Liver (tissue), 9 donors: ENCODE results near the gene MEGF6. TPM values are rescaled to one million over a fixed set of nuclear protein-coding genes. Genes with fewer than 3 reads are reported as not detected.

Experiments used
- DNase-seq: peaks from one replicate; pipeline ENCODE4 v3.0.0-alpha.2; 2017; ENCODE audit warnings: low spot score
- H3K27ac ChIP-seq, 2 donors: one replicate each; pipeline ENCODE4 v1.7.0; 2013; ENCODE audit warnings: inconsistent platforms in 2 of 2, low read length in 2 of 2, control low read depth in 1 of 2, low read depth in 1 of 2, mild to moderate bottlenecking in 1 of 2
- H3K27me3 ChIP-seq, 4 donors: one replicate each; pipeline versions ENCODE4 v1.6.1 to v1.7.0; 2013; ENCODE audit warnings: low read length in 3 of 4, inconsistent platforms in 1 of 4, mild to moderate bottlenecking in 1 of 4, moderate library complexity in 1 of 4; ENCODE audit not compliant: control insufficient read depth in 4 of 4, insufficient read depth in 4 of 4
- H3K36me3 ChIP-seq, 4 donors: one replicate each; pipeline versions ENCODE4 v1.6.1 to v1.7.0; 2013; ENCODE audit warnings: low read length in 3 of 4, mild to moderate bottlenecking in 3 of 4, low read depth in 1 of 4, moderate library complexity in 1 of 4; ENCODE audit not compliant: control insufficient read depth in 4 of 4, insufficient read depth in 3 of 4
- H3K4me1 ChIP-seq, 4 donors: one replicate each; pipeline versions ENCODE4 v1.6.1 to v1.7.0; 2013; ENCODE audit warnings: low read length in 3 of 4, mild to moderate bottlenecking in 3 of 4, moderate library complexity in 1 of 4; ENCODE audit not compliant: control insufficient read depth in 4 of 4, insufficient read depth in 4 of 4
- H3K4me3 ChIP-seq, 3 donors: one replicate each; pipeline versions ENCODE4 v1.6.1 to v1.7.0; 2013; ENCODE audit warnings: low read length in 3 of 3, control low read depth in 1 of 3, low read depth in 1 of 3, mild to moderate bottlenecking in 1 of 3
- H3K9ac ChIP-seq, 2 donors: one replicate each; pipeline ENCODE4 v1.7.0; 2013; ENCODE audit warnings: low read length in 2 of 2, mild to moderate bottlenecking in 2 of 2, moderate library complexity in 2 of 2, control low read depth in 1 of 2, low read depth in 1 of 2
- H3K9me3 ChIP-seq, 4 donors: one replicate each; pipeline versions ENCODE4 v1.6.1 to v1.7.0; 2013; ENCODE audit warnings: low read length in 3 of 4; ENCODE audit not compliant: control insufficient read depth in 4 of 4
- CTCF ChIP-seq: fragments of 150-350 bp; IDR thresholded peaks from 2 replicates; pipeline ENCODE4 v1.5.1; 2017; ENCODE audit warnings: improper control_type of control experiment, low read depth, low read length; ENCODE audit not compliant: missing input control
- EGR1 ChIP-seq, 2 donors: IDR thresholded peaks; 2 replicates each; pipeline ENCODE4 v1.6.1; 2016 to 2018; ENCODE audit warnings: antibody characterized with exemption in 2 of 2, low read depth in 2 of 2
- FOXA1 ChIP-seq: IDR thresholded peaks from 2 replicates; pipeline ENCODE4 v1.6.1; 2016; ENCODE audit warnings: antibody characterized with exemption
- FOXA2 ChIP-seq: IDR thresholded peaks from 2 replicates; pipeline ENCODE4 v1.6.1; 2016; ENCODE audit warnings: antibody characterized with exemption
- GABPA ChIP-seq, 2 donors: IDR thresholded peaks in 1 of 2; conservative IDR thresholded peaks in 1 of 2; 2 replicates each; pipeline ENCODE4 v1.6.1; 2016; ENCODE audit warnings: antibody characterized with exemption in 2 of 2, mild to moderate bottlenecking in 1 of 2, moderate library complexity in 1 of 2
- HNF4A ChIP-seq, 2 donors: conservative IDR thresholded peaks; 2 replicates each; pipeline ENCODE4 v1.6.1; 2016; ENCODE audit warnings: antibody characterized with exemption in 2 of 2, mild to moderate bottlenecking in 2 of 2
- HNF4G ChIP-seq: IDR thresholded peaks from 2 replicates; pipeline ENCODE4 v1.6.1; 2016; ENCODE audit warnings: antibody characterized with exemption
- JUND ChIP-seq, 2 donors: IDR thresholded peaks; 2 replicates each; pipeline ENCODE4 v1.6.1; 2016; ENCODE audit warnings: antibody characterized with exemption in 2 of 2
- NR2F2 ChIP-seq: IDR thresholded peaks from 2 replicates; pipeline ENCODE4 v1.6.1; 2016; ENCODE audit warnings: antibody characterized with exemption
- RAD21 ChIP-seq, 2 donors: IDR thresholded peaks; 2 replicates each; pipeline ENCODE4 v1.6.1; 2016; ENCODE audit warnings: antibody characterized with exemption in 2 of 2, mild to moderate bottlenecking in 2 of 2
- REST ChIP-seq: IDR thresholded peaks from 2 replicates; pipeline ENCODE4 v1.6.1; 2016; ENCODE audit warnings: antibody characterized with exemption, mild to moderate bottlenecking
- RXRA ChIP-seq, 2 donors: IDR thresholded peaks; 2 replicates each; pipeline ENCODE4 v1.6.1; 2017 to 2018; ENCODE audit warnings: antibody characterized with exemption in 2 of 2, mild to moderate bottlenecking in 1 of 2
- SP1 ChIP-seq: IDR thresholded peaks from 2 replicates; pipeline ENCODE4 v1.6.1; 2018; ENCODE audit warnings: antibody characterized with exemption, mild to moderate bottlenecking
- TAF1 ChIP-seq: conservative IDR thresholded peaks from 2 replicates; pipeline ENCODE4 v1.6.1; 2016; ENCODE audit warnings: antibody characterized with exemption, mild to moderate bottlenecking
- YY1 ChIP-seq: IDR thresholded peaks from 2 replicates; pipeline ENCODE4 v1.6.1; 2016; ENCODE audit warnings: antibody characterized with exemption, mild to moderate bottlenecking
- WGBS: extraction: QIAGEN DNeasy Blood & Tissue Kit; methylation state at CpG from one replicate; pipeline ENCODE4 v1.1.7; 2013; 5-methylcytosine and 5-hydroxymethylcytosine counted together
- polyA plus RNA-seq, 2 donors: library from polyadenylated mRNA; stranded (reverse) in 1 of 2; unstranded in 1 of 2; fragments of 200-250 nt in 1 of 2; fragments of >200 nt in 1 of 2; fragmentation: Nextera tagmentation in 1 of 2; extraction: Ambion mirVana in 1 of 2; gene quantifications; one replicate each; pipeline versions ENCODE4 v1.2.1 to v1.2.3, GENCODE V29; 2013 to 2015
- total RNA-seq, 2 donors: library from RNA; depleted of rRNA; stranded (reverse); fragments of >200 nt; gene quantifications; one replicate each; pipeline ENCODE4 v1.2.3, GENCODE V29; 2014
- TF ChIP-seq, protein P1 (sequence below): IDR thresholded peaks from 2 replicates; pipeline ENCODE4 v1.6.1; 2016; ENCODE audit warnings: antibody characterized with exemption
- TF ChIP-seq, protein P2 (sequence below): IDR thresholded peaks from 2 replicates; pipeline ENCODE4 v1.6.1; 2016; ENCODE audit warnings: antibody characterized with exemption
- TF ChIP-seq, protein P3 (sequence below): IDR thresholded peaks from 2 replicates; pipeline ENCODE4 v1.6.1; 2016; ENCODE audit warnings: antibody characterized with exemption
- donor health status: healthy.
- donor health status: healthy.
- donor health status: healthy.
- donor health status: healthy.
- donor health status: healthy.

The MEGF6 gene
- total and polyA plus RNA-seq, 4 donors, result 1.3 to 11.0 (median 4.0) TPM

DNA sequence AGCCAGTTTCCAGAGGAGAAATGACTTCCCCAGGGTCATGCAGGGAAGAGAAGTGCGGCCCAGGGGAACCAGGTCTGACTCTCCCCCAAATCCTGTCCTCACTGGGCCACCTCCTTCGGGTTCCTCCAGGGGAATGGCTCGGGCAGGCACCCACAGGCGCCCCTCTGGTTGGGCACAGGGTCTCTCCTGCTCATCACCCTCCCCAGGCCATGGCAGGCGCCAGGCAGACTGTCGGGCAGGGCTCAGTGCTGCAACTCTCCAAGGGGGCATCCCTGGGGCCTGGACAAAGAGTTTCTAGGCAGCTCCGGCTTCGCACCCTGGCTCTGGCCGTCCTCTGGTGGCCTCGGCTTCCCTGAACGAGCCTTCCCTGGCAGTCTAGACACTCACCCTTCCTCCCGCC, 75.6 kb downstream of the MEGF6 start:
- no peak overlapping the region for H3K9ac ChIP-seq
- no peak for DNase-seq
- no peak overlapping the region for H3K4me3 ChIP-seq
- H3K9me3 ChIP-seq, result no peaks in the 10 kb centered on the region
- H3K4me1 ChIP-seq, result peaks cover under 1 to 5% (median 3%) of the 10 kb centered on the region in 4 donors
- H3K27ac ChIP-seq, result no peak overlapping the region
- no peaks in the 10 kb centered on the region for H3K27me3 ChIP-seq
- H3K36me3 ChIP-seq, result peaks cover 0 to 1% (median 0%) of the 10 kb centered on the region in 4 donors
- 87% methylated on average over 12 of the region's 12 CpGs for WGBS
- TF ChIP-seq, protein P1, sequence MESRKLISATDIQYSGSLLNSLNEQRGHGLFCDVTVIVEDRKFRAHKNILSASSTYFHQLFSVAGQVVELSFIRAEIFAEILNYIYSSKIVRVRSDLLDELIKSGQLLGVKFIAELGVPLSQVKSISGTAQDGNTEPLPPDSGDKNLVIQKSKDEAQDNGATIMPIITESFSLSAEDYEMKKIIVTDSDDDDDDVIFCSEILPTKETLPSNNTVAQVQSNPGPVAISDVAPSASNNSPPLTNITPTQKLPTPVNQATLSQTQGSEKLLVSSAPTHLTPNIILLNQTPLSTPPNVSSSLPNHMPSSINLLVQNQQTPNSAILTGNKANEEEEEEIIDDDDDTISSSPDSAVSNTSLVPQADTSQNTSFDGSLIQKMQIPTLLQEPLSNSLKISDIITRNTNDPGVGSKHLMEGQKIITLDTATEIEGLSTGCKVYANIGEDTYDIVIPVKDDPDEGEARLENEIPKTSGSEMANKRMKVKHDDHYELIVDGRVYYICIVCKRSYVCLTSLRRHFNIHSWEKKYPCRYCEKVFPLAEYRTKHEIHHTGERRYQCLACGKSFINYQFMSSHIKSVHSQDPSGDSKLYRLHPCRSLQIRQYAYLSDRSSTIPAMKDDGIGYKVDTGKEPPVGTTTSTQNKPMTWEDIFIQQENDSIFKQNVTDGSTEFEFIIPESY, result no peak
- TF ChIP-seq, protein P2, sequence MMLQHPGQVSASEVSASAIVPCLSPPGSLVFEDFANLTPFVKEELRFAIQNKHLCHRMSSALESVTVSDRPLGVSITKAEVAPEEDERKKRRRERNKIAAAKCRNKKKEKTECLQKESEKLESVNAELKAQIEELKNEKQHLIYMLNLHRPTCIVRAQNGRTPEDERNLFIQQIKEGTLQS, result no peak
- TF ChIP-seq HNF4G (no peak), CTCF (no peak), TAF1 (no peak), JUND (IDR thresholded peaks at IDR 0.05) (no peak), FOXA2 (no peak), GABPA (IDR thresholded peaks at IDR 0.05 in 1 of 2, conservative IDR thresholded peaks at IDR 0.05 in 1 of 2) (no peak), REST (no peak), HNF4A (conservative IDR thresholded peaks at IDR 0.05) (no peak), RXRA (IDR thresholded peaks at IDR 0.05) (no peak), RAD21 (IDR thresholded peaks at IDR 0.05) (no peak), FOXA1 (no peak), EGR1 (IDR thresholded peaks at IDR 0.05; ENCODE audit: low read depth in 2 of 2) (no peak), NR2F2 (no peak), SP1 (no peak), YY1 (no peak)
- TF ChIP-seq, protein P3, sequence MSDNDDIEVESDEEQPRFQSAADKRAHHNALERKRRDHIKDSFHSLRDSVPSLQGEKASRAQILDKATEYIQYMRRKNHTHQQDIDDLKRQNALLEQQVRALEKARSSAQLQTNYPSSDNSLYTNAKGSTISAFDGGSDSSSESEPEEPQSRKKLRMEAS, result no peak
